ENCODE measurements around the gene GALNT2. TPM values are rescaled to one million over a fixed set of nuclear protein-coding genes. Genes with fewer than 3 reads are reported as not detected.

Gene GALNT2
- polyA plus RNA-seq, 3 donors, result 19.6 to 25.6 (median 23.4) TPM

- no peak for TF ChIP-seq CTCF (IDR thresholded peaks at IDR 0.05)
These were observed 65.7 kb downstream of the GALNT2 start for GRCh38 chr1:230132758-230133157.

GRCh38 chr1:230135726-230136125 is 68.7 kb downstream of the GALNT2 start:
- Mint-ChIP-seq H3K9me3 (no peaks in the 10 kb centered on the region), H3K27me3 (ENCODE audit: low read depth in 3 of 3) (peaks cover 0 to 3% (median 2%) of the 10 kb centered on the region in 3 donors), H3K4me1 (peaks cover 32% of the 10 kb centered on the region), H3K27ac (peak overlapping the region in 2 of 7 donors; percentile 26 to 46), H3K4me3 (no peak overlapping the region), H3K36me3 (peaks cover 22 to 37% of the 10 kb centered on the region in 2 donors)
- peaks cover 59% of the 10 kb centered on the region for H4K20me1 ChIP-seq (ENCODE audit: insufficient read depth, low read length)
- H3K4me2 ChIP-seq (replicated peaks; ENCODE audit: extremely low read depth, low read length, poor library complexity, severe bottlenecking), result no peak overlapping the region
- H3K4me1 ChIP-seq (ENCODE audit: control insufficient read depth in 1 of 2, insufficient read depth in 2 of 2, low read length in 2 of 2), result peaks cover 5 to 9% of the 10 kb centered on the region in 2 donors
- DNase-seq, result no peak
- H3K36me3 ChIP-seq (replicated peaks in 1 of 2; ENCODE audit: control insufficient read depth in 1 of 2, insufficient read depth in 2 of 2, low read length in 2 of 2), result peaks cover 0 to 24% of the 10 kb centered on the region in 2 donors
- H3K4me3 ChIP-seq (replicated peaks in 1 of 3; ENCODE audit: low read depth in 2 of 3, low read length in 3 of 3), result no peak overlapping the region
- no peaks in the 10 kb centered on the region for H3K9me3 ChIP-seq (replicated peaks in 1 of 2; ENCODE audit: control insufficient read depth in 1 of 2, insufficient read depth in 1 of 2, low read length in 2 of 2)
- H2AFZ ChIP-seq (ENCODE audit: insufficient read depth, low read depth, low read length, poor library complexity, severe bottlenecking), result no peak overlapping the region
- 96% methylated on average over 3 of the region's 6 CpGs for WGBS (ENCODE audit: insufficient coverage)
- H3K27ac ChIP-seq (ENCODE audit: low read depth in 1 of 2, low read length in 2 of 2), result no peak overlapping the region
- H3K79me2 ChIP-seq (ENCODE audit: insufficient read depth, low read length), result peaks cover 93% of the 10 kb centered on the region
- TF ChIP-seq CTCF (IDR thresholded peaks at IDR 0.05), result no peak
- intact Hi-C loops (cut with micrococcal nuclease), result no loop called here
- no peak overlapping the region for H3K9ac ChIP-seq (ENCODE audit: insufficient read depth, low read length, poor library complexity, severe bottlenecking)
- no peaks in the 10 kb centered on the region for H3K27me3 ChIP-seq (ENCODE audit: control insufficient read depth in 2 of 2, insufficient read depth in 2 of 2, low read length in 2 of 2)

More at GRCh38 chr1:230132758-230133157, 65.7 kb downstream of the GALNT2 start:
- Histone ChIP-seq H3K4me3 (replicated peaks in 1 of 3; ENCODE audit: low read depth in 2 of 3, low read length in 3 of 3) (no peak overlapping the region), H3K36me3 (replicated peaks in 1 of 2; ENCODE audit: control insufficient read depth in 1 of 2, insufficient read depth in 2 of 2, low read length in 2 of 2) (peaks cover 0 to 19% of the 10 kb centered on the region in 2 donors), H3K27ac (ENCODE audit: low read depth in 1 of 2, low read length in 2 of 2) (peak overlapping the region in 1 of 2 donors; percentile 32), H3K27me3 (ENCODE audit: control insufficient read depth in 2 of 2, insufficient read depth in 2 of 2, low read length in 2 of 2) (no peaks in the 10 kb centered on the region), H3K4me2 (replicated peaks; ENCODE audit: extremely low read depth, low read length, poor library complexity, severe bottlenecking) (no peak overlapping the region), H3K9me3 (replicated peaks in 1 of 2; ENCODE audit: control insufficient read depth in 1 of 2, insufficient read depth in 1 of 2, low read length in 2 of 2) (no peaks in the 10 kb centered on the region), H3K4me1 (ENCODE audit: control insufficient read depth in 1 of 2, insufficient read depth in 2 of 2, low read length in 2 of 2) (peaks cover 0 to 5% of the 10 kb centered on the region in 2 donors), H3K79me2 (ENCODE audit: insufficient read depth, low read length) (peaks cover 96% of the 10 kb centered on the region), H2AFZ (ENCODE audit: insufficient read depth, low read depth, low read length, poor library complexity, severe bottlenecking) (no peak overlapping the region), H4K20me1 (ENCODE audit: insufficient read depth, low read length) (peaks cover 71% of the 10 kb centered on the region), H3K9ac (ENCODE audit: insufficient read depth, low read length, poor library complexity, severe bottlenecking) (no peak overlapping the region)
- DNase-seq, result no peak
- no peak overlapping the region for H3K27ac Mint-ChIP-seq
- H3K9me3 Mint-ChIP-seq, result no peaks in the 10 kb centered on the region
- H3K4me3 Mint-ChIP-seq, result no peak overlapping the region
- intact Hi-C loops (cut with micrococcal nuclease), result no loop called here
- H3K27me3 Mint-ChIP-seq (ENCODE audit: low read depth in 3 of 3), result peaks cover 0 to 2% (median 2%) of the 10 kb centered on the region in 3 donors
- H3K4me1 Mint-ChIP-seq, result peaks cover 29% of the 10 kb centered on the region
- peaks cover 19 to 35% of the 10 kb centered on the region in 2 donors for H3K36me3 Mint-ChIP-seq
- WGBS (ENCODE audit: insufficient coverage), result no CpG with 5 or more reads among the region's 6 CpGs

Data from CD14-positive monocyte (primary cell).